Thyroid gland (tissue), 4 donors: ENCODE measurements around the gene GOLGA3. TPM values are rescaled to one million over a fixed set of nuclear protein-coding genes. Genes with fewer than 3 reads are reported as not detected.
A peak's percentile ranks its signal among the peaks of the same experiment; 100 is the strongest.

Source experiments
- DNase-seq, 2 donors: peaks; one replicate each; pipeline ENCODE4 v3.0.0-alpha.2; 2019
- H3K27ac ChIP-seq, 3 donors: fragments of 200-600 bp; sonication (generic); 1 replicate in 2 of 3; 2 replicates in 1 of 3; pipeline ENCODE4 v1.5.1; 2016 to 2019; ENCODE audit warnings: mild to moderate bottlenecking in 1 of 3, moderate library complexity in 1 of 3
- H3K27me3 ChIP-seq: fragments of 200-600 bp; sonication (generic); one replicate; pipeline ENCODE4 v1.5.1; 2019
- H3K36me3 ChIP-seq, 2 donors: fragments of 200-600 bp; sonication (generic); one replicate each; pipeline ENCODE4 v1.5.1; 2016 to 2019
- H3K4me1 ChIP-seq, 2 donors: fragments of 200-600 bp; sonication (generic); one replicate each; pipeline ENCODE4 v1.5.1; 2017 to 2019
- H3K4me3 ChIP-seq, 3 donors: fragments of 200-600 bp; sonication (generic); replicated peaks in 1 of 3; 1 replicate in 2 of 3; 2 replicates in 1 of 3; pipeline ENCODE4 v1.5.1; 2016; ENCODE audit warnings: mild to moderate bottlenecking in 1 of 3
- H3K9me3 ChIP-seq: fragments of 200-600 bp; sonication (generic); one replicate; pipeline ENCODE4 v1.5.1; 2017
- POLR2A ChIP-seq, 2 donors: fragments of 450-650 bp; IDR thresholded peaks; one replicate each; pipeline ENCODE4 v1.6.1; 2017; ENCODE audit warnings: antibody characterized with exemption in 2 of 2, mild to moderate bottlenecking in 2 of 2, moderate library complexity in 1 of 2
- WGBS, 2 donors: methylation state at CpG; one replicate each; pipeline ENCODE4 v1.1.5; 2017; 5-methylcytosine and 5-hydroxymethylcytosine counted together
- intact Hi-C: fragments of 100-400 bp; cut with DNase I; formaldehyde crosslinking; loops from one replicate; pipeline ENCODE4 v1.15.1; 2023
- total RNA-seq, 4 donors: library from RNA; depleted of rRNA; stranded (reverse); fragments of >200 nt; gene quantifications; one replicate each; pipeline ENCODE4 v1.2.3, GENCODE V29; 2016
- TF ChIP-seq, protein P1 (sequence below), 6 experiments: fragments of 200-600 bp in 3 of 6; fragments of 450-650 bp in 3 of 6; sonication (generic) in 3 of 6; IDR thresholded peaks; one replicate each; pipeline ENCODE4 v1.5.1; 2016 to 2019; ENCODE audit warnings: antibody characterized with exemption in 6 of 6, mild to moderate bottlenecking in 2 of 6, inconsistent platforms in 1 of 6, moderate library complexity in 1 of 6

Gene GOLGA3
- total RNA-seq, 4 donors from 2014 or later = 73.8 to 106 (median 88.8) TPM

GRCh38 chr12:132772606-132773005 is 56.1 kb downstream of the GOLGA3 start:
- TF ChIP-seq POLR2A (IDR thresholded peaks at IDR 0.05) = no peak
- TF ChIP-seq, protein P1, sequence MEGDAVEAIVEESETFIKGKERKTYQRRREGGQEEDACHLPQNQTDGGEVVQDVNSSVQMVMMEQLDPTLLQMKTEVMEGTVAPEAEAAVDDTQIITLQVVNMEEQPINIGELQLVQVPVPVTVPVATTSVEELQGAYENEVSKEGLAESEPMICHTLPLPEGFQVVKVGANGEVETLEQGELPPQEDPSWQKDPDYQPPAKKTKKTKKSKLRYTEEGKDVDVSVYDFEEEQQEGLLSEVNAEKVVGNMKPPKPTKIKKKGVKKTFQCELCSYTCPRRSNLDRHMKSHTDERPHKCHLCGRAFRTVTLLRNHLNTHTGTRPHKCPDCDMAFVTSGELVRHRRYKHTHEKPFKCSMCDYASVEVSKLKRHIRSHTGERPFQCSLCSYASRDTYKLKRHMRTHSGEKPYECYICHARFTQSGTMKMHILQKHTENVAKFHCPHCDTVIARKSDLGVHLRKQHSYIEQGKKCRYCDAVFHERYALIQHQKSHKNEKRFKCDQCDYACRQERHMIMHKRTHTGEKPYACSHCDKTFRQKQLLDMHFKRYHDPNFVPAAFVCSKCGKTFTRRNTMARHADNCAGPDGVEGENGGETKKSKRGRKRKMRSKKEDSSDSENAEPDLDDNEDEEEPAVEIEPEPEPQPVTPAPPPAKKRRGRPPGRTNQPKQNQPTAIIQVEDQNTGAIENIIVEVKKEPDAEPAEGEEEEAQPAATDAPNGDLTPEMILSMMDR (IDR thresholded peaks at IDR 0.05) = no peak
- no peak overlapping the region for H3K4me3 ChIP-seq
- intact Hi-C loops = no loop called here

GRCh38 chr12:132771126-132771838 is 57.4 kb downstream of the GOLGA3 start:
- no peak for DNase-seq
- TF ChIP-seq, protein P1 (IDR thresholded peaks at IDR 0.05) = no peak
- TF ChIP-seq POLR2A (IDR thresholded peaks at IDR 0.05) = no peak
- H3K27ac ChIP-seq = no peak overlapping the region
- H3K4me3 ChIP-seq = no peak overlapping the region
- H3K9me3 ChIP-seq = no peaks in the 10 kb centered on the region
- H3K4me1 ChIP-seq = peaks cover 0 to 6% of the 10 kb centered on the region in 2 donors
- H3K27me3 ChIP-seq = no peaks in the 10 kb centered on the region
- 91 to 92% methylated on average over 11 to 15 of the region's 15 CpGs for WGBS, 2 donors
- peaks cover 39 to 44% of the 10 kb centered on the region in 2 donors for H3K36me3 ChIP-seq
- intact Hi-C loops = no loop called here

More at GRCh38 chr12:132772606-132773005, 56.1 kb downstream of the GOLGA3 start:
- Histone ChIP-seq H3K27ac (no peak overlapping the region), H3K9me3 (no peaks in the 10 kb centered on the region), H3K4me1 (peaks cover 0 to 6% of the 10 kb centered on the region in 2 donors), H3K36me3 (peaks cover 52 to 56% of the 10 kb centered on the region in 2 donors), H3K27me3 (no peaks in the 10 kb centered on the region)
- 83 to 92% methylated on average over 14 of the region's 14 CpGs for WGBS, 2 donors
- DNase-seq = no peak

DNA sequence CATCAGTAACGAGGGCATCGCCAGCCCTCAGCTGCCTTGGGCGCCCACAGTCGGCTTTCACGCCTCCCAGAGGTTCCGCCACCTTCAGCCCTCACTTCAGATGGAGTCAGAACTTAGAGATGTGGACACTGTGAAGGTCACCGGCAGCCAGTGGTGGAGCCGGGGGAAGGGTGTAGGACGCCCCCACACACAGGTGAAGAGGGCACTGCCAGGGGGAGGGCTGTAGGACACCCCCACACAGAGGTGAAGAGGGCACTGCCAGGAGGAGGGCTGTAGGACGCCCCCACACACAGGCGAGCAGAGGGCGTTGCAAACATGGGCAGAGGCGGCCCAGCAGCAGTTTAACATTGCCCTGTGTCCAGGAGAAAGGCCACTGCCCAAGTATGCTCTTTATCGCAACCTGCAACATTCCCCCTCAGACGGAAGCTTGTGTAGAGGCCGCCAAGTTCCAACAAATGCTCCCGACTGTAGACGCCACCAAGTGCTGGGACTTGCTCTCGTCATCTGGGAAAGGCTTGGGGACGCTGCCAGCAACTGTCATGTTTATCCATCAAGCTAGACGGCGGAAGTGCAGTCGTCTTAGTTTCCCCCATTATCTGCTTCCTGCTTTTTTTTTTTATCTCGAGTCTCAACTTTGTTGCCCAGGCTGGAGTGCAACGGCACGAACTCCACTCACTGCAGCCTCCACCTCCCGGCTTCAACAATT is 62.1 kb downstream of the GOLGA3 start:
- DNase-seq = peak in 1 of 2 donors; percentile 49
- peaks cover 5 to 12% of the 10 kb centered on the region in 2 donors for H3K4me1 ChIP-seq
- H3K27me3 ChIP-seq = no peaks in the 10 kb centered on the region
- WGBS, 2 donors = 72 to 73% methylated on average over 27 of the region's 27 CpGs
- TF ChIP-seq, protein P1 (IDR thresholded peaks at IDR 0.05) = no peak
- TF ChIP-seq POLR2A (IDR thresholded peaks at IDR 0.05) = no peak
- H3K36me3 ChIP-seq = peaks cover 4 to 5% of the 10 kb centered on the region in 2 donors
- intact Hi-C loops = loop anchor here (10.0 kb wide), 1 partner anchor 138 kb away; no protein-coding TSS in a partner anchor
- no peak overlapping the region for H3K4me3 ChIP-seq
- H3K27ac ChIP-seq = no peak overlapping the region
- H3K9me3 ChIP-seq = no peaks in the 10 kb centered on the region

GRCh38 chr12:132765361-132765760 is 63.3 kb downstream of the GOLGA3 start:
- Histone ChIP-seq H3K4me1 (peaks cover 7 to 16% of the 10 kb centered on the region in 2 donors), H3K9me3 (no peaks in the 10 kb centered on the region), H3K4me3 (no peak overlapping the region), H3K27ac (no peak overlapping the region), H3K36me3 (no peaks in the 10 kb centered on the region), H3K27me3 (no peaks in the 10 kb centered on the region)
- TF ChIP-seq POLR2A (IDR thresholded peaks at IDR 0.05) = no peak
- TF ChIP-seq, protein P1 (IDR thresholded peaks at IDR 0.05) = no peak
- intact Hi-C loops = loop anchor here (10.0 kb wide), 1 partner anchor 139 kb away; no protein-coding TSS in a partner anchor
- 77 to 87% methylated on average over 11 of the region's 11 CpGs for WGBS, 2 donors
- no peak for DNase-seq
